Panc1 (cell line): Measurements from ENCODE around the gene ADIPOR2. TPM values are rescaled to one million over a fixed set of nuclear protein-coding genes. Genes with fewer than 3 reads are reported as not detected.
"Not testable (repeated sequence)": the region's sequence is repeated elsewhere in the genome, so short reads cannot be mapped to it uniquely, and the experiment has no call there.

ENCODE experiments used
- ATAC-seq: fragments of 200-7000 bp; cut with Tn5 transposase; 2 replicates; pipeline ENCODE4 v1.9.1; 2020; ENCODE audit warnings: mild to moderate bottlenecking, moderate library complexity
- BruUV-seq: library from RNA; stranded (reverse); fragments of 400-500 nt; replicated peaks from 2 replicates; lab custom pipeline; 2021; lab: Mats Ljungman, UMichigan
- CTCF ChIA-PET: fragments of 300-600 bp; sonication (Branson Sonifier 250); formaldehyde crosslinking; loops from one replicate; lab custom pipeline; 2022; ENCODE audit warnings: antibody characterized with exemption; lab: Charles Lee
- POLR2A ChIA-PET: fragments of 300-600 bp; sonication (Branson Sonifier 250); formaldehyde crosslinking; loops from one replicate; lab custom pipeline; 2022; ENCODE audit warnings: antibody characterized with exemption; lab: Charles Lee
- DNase-seq: peaks from one replicate; pipeline ENCODE4 v3.0.0-alpha.2; 2010; ENCODE audit warnings: low read depth, low spot score
- H3K27ac ChIP-seq: 2 replicates; pipeline ENCODE4 v1.5.1; 2011; ENCODE audit warnings: mild to moderate bottlenecking, low read length, inconsistent platforms
- H3K27me3 ChIP-seq: fragments of 200-500 bp; sonication (Bioruptor generic); 2 replicates; pipeline ENCODE4 v1.6.0; 2014; ENCODE audit warnings: low read length, inconsistent platforms; ENCODE audit not compliant: control insufficient read depth, insufficient read depth
- H3K36me3 ChIP-seq: fragments of 200-500 bp; sonication (Bioruptor generic); 2 replicates; pipeline ENCODE4 v1.5.1; 2014; ENCODE audit warnings: inconsistent platforms, mild to moderate bottlenecking, low read length, moderate library complexity; ENCODE audit not compliant: control insufficient read depth, insufficient read depth
- H3K4me1 ChIP-seq: 2 replicates; pipeline ENCODE4 v1.5.1; 2011; ENCODE audit warnings: inconsistent platforms, mild to moderate bottlenecking, low read length, moderate library complexity; ENCODE audit not compliant: control insufficient read depth, insufficient read depth
- H3K4me3 ChIP-seq, 2 experiments: 2 replicates each; pipeline ENCODE4 v1.5.1; 2011 to 2012; ENCODE audit warnings: low read depth in 2 of 2, low read length in 2 of 2, mild to moderate bottlenecking in 2 of 2, inconsistent platforms in 1 of 2, moderate library complexity in 1 of 2
- H3K9me3 ChIP-seq: fragments of 200-500 bp; sonication (Bioruptor generic); 2 replicates; pipeline ENCODE4 v1.5.1; 2014; ENCODE audit warnings: low read depth, mild to moderate bottlenecking, inconsistent platforms, low read length, moderate library complexity; ENCODE audit not compliant: control insufficient read depth, insufficient read depth
- POLR2AphosphoS5 ChIP-seq: IDR thresholded peaks from 2 replicates; pipeline ENCODE4 v1.6.1; 2012; ENCODE audit warnings: mild to moderate bottlenecking, low read depth, low read length, moderate library complexity
- REST ChIP-seq, 2 experiments: IDR thresholded peaks; 2 replicates each; pipeline ENCODE4 v1.6.1; 2011 to 2012; ENCODE audit warnings: low read depth in 2 of 2, control low read depth in 1 of 2, low read length in 1 of 2, mild to moderate bottlenecking in 1 of 2, moderate library complexity in 1 of 2; ENCODE audit not compliant: insufficient read depth in 1 of 2
- SIN3A ChIP-seq: IDR thresholded peaks from 2 replicates; pipeline ENCODE4 v1.6.1; 2012; ENCODE audit warnings: low read depth, mild to moderate bottlenecking, low read length, moderate library complexity, borderline replicate concordance; ENCODE audit not compliant: insufficient read depth
- TCF7L2 ChIP-seq: IDR thresholded peaks from 2 replicates; pipeline ENCODE4 v1.6.1; 2011; ENCODE audit warnings: mild to moderate bottlenecking, low read depth, low read length, inconsistent platforms
- in situ Hi-C: cut with HindIII; loops from 2 replicates; pipeline ENCODE4 v1.10.0; 2016; ENCODE audit warnings: low sequenced_read_pairs, low pct_unique_long_range_greater_than_20kb
- intact Hi-C: fragments of 100-400 bp; cut with micrococcal nuclease; formaldehyde crosslinking; loops from one replicate; pipeline ENCODE4 v1.10.0; 2022; ENCODE audit not compliant: unreplicated experiment
- total RNA-seq: library from RNA; stranded (reverse); gene quantifications from one replicate; pipeline ENCODE4 v1.2.1, GENCODE V29; 2021; ENCODE audit not compliant: unreplicated experiment
- TF ChIP-seq, protein P1 (sequence below): fragments of 450-650 bp; IDR thresholded peaks from 2 replicates; pipeline ENCODE4 v1.5.1; 2017; ENCODE audit warnings: mild to moderate bottlenecking

The ADIPOR2 gene
- total RNA-seq, 1 experiment from 2014 or later: 76.0 TPM

GRCh38 chr12:1731019-1731687 lies 40.3 kb downstream of the ADIPOR2 start:
- POLR2A ChIA-PET: no interaction called here
- CTCF ChIA-PET: no interaction called here
- no TSS peak for BruUV-seq

DNA sequence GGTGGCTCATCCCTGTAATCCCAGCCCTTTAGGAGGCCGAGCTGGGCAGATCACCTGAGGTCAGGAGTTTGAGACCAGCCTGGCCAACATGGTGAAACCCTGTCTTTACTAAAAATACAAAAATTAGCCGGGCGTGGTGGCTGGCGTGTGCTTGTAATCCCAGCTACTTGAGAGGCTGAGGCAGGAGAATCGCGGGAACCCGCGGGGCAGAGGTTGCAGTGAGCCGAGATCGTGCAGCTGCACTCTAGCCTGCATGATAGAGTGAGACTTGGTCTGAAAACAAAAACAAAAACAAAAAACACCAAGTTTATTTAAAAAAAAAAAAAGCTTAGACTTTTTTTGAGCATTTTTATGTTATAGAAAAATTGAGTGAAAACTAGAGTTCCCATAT lies 40.8 kb downstream of the ADIPOR2 start:
- BruUV-seq, H3K9me3 ChIP-seq, H3K36me3 ChIP-seq, H3K4me1 ChIP-seq, CTCF ChIA-PET, H3K4me3 ChIP-seq, ATAC-seq, H3K27ac ChIP-seq, POLR2A ChIA-PET, intact Hi-C loops, DNase-seq, H3K27me3 ChIP-seq, in situ Hi-C loops: not testable (repeated sequence)

More at GRCh38 chr12:1731019-1731687, 40.3 kb downstream of the ADIPOR2 start:
- Histone ChIP-seq H3K36me3 (no peaks in the 10 kb centered on the region), H3K4me1 (peaks cover 2% of the 10 kb centered on the region; the same call in 1 of the 2 replicates), H3K27ac (no peak overlapping the region), H3K4me3 (no peak overlapping the region), H3K27me3 (no peaks in the 10 kb centered on the region), H3K9me3 (no peaks in the 10 kb centered on the region)
- intact Hi-C loops (no loop called here), in situ Hi-C loops (no loop called here)
- no peak for DNase-seq
- no peak for ATAC-seq
- TF ChIP-seq, protein P1, sequence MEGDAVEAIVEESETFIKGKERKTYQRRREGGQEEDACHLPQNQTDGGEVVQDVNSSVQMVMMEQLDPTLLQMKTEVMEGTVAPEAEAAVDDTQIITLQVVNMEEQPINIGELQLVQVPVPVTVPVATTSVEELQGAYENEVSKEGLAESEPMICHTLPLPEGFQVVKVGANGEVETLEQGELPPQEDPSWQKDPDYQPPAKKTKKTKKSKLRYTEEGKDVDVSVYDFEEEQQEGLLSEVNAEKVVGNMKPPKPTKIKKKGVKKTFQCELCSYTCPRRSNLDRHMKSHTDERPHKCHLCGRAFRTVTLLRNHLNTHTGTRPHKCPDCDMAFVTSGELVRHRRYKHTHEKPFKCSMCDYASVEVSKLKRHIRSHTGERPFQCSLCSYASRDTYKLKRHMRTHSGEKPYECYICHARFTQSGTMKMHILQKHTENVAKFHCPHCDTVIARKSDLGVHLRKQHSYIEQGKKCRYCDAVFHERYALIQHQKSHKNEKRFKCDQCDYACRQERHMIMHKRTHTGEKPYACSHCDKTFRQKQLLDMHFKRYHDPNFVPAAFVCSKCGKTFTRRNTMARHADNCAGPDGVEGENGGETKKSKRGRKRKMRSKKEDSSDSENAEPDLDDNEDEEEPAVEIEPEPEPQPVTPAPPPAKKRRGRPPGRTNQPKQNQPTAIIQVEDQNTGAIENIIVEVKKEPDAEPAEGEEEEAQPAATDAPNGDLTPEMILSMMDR: no peak
- TF ChIP-seq SIN3A (no peak), POLR2AphosphoS5 (no peak), TCF7L2 (no peak), REST (IDR thresholded peaks at IDR 0.05; ENCODE audit: insufficient read depth in 1 of 2, low read depth in 2 of 2, low read length in 1 of 2) (no peak)

DNA sequence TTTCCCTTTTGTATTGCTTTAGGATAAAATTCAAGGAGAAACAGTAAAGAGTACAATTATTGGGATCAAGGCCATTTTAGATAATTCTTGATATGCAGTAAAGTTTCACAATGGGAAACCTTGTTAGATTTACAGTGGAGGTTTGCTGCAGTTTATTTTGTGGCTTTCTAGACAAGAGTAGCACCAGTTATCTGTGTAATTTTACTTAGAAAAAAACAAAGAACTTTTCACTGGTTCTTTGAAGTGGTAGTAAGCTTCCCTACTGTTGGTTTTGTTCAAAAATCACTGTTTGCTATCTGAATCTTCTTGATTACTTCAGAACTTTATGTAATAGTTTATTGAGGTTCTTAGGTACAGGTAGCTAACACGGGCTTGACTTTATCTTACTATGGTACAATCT lies 42.0 kb downstream of the ADIPOR2 start:
- no peaks in the 10 kb centered on the region for H3K36me3 ChIP-seq
- no TSS peak for BruUV-seq
- H3K9me3 ChIP-seq: no peaks in the 10 kb centered on the region
- ChIA-PET POLR2A (no interaction called here), CTCF (no interaction called here)
- no peaks in the 10 kb centered on the region for H3K27me3 ChIP-seq
- TF ChIP-seq, protein P1: no peak
- TF ChIP-seq TCF7L2 (no peak), REST (IDR thresholded peaks at IDR 0.05; ENCODE audit: insufficient read depth in 1 of 2, low read depth in 2 of 2, low read length in 1 of 2) (no peak), SIN3A (no peak), POLR2AphosphoS5 (no peak)
- intact Hi-C loops: no loop called here
- peaks cover 2% of the 10 kb centered on the region; the same call in 1 of the 2 replicates for H3K4me1 ChIP-seq
- DNase-seq (no peak), ATAC-seq (no peak)
- H3K4me3 ChIP-seq: no peak overlapping the region
- H3K27ac ChIP-seq: no peak overlapping the region
- in situ Hi-C loops: no loop called here
